SKM-1 (cell line): ENCODE results near the gene CFLAR.
A peak's percentile ranks its signal among the peaks of the same experiment; 100 is the strongest.
"Not testable (repeated sequence)": the region's sequence is repeated elsewhere in the genome, so short reads cannot be mapped to it uniquely, and the experiment has no call there.

Experiments used
- DNase-seq: peaks from one replicate; lab custom pipeline; 2025; ENCODE audit not compliant: unreplicated experiment; lab: John Stamatoyannopoulos, UW

The CFLAR gene

DNA sequence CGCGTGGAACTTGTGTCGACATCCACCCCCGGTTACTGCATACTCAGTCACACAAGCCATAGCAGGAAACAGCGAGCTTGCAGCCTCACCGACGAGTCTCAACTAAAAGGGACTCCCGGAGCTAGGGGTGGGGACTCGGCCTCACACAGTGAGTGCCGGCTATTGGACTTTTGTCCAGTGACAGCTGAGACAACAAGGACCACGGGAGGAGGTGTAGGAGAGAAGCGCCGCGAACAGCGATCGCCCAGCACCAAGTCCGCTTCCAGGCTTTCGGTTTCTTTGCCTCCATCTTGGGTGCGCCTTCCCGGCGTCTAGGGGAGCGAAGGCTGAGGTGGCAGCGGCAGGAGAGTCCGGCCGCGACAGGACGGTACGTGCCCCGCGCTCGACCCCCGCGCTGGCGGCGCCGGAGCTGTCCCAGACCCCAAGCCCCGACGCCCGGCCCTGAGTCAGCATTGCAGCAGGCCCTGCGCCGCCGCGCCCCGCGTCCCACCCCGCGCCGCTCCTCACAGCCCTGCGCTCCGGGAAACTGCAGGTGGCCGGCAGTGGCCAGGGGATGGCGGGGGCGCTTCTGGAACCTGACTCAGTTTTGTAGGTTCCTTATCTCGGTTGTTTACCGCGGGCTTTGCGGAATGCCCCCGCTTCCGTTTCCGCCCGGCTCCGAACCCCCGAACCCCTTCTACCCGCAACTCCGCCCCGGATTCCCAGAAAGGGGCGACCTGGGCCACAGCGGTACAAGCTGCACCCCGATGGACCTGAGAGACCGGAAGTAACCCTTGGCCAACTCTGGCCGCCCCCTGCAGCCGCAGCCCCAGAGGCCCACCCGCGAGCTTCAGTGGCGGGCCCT, at the start of gene CFLAR:
Gene CFLAR (plus strand): TSS at position 50 of the 844 bp plus-strand sequence. CDS start 13,702 bp downstream, outside the sequence.
- DNase-seq, result peak; percentile 31

DNA sequence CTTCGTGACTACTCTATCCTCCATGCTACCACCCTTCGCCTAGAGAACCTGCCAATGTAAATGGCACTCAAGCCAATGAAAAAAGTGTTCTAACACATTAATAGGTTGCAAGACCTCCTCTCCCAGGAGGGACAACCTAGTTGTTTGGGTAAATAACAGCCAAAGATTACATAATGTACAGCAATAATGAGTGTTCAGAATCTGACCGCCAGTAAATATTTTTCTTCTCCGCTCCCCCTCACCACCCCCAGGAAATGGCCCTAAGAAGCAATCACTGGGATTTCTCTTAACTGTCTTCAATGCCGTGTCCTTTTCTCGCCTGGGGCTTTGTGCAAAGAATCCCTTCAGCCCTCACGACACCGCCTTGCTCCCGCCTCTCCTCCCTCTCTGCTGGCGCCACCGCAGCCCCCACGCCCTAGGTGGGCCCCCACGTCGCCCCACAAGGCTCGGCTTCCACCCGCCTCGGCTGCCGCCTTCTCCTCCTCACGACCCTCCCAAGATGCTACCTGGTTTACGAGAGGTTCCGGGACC, 45.0 kb upstream of the CFLAR start:
- DNase-seq, result no peak

DNA sequence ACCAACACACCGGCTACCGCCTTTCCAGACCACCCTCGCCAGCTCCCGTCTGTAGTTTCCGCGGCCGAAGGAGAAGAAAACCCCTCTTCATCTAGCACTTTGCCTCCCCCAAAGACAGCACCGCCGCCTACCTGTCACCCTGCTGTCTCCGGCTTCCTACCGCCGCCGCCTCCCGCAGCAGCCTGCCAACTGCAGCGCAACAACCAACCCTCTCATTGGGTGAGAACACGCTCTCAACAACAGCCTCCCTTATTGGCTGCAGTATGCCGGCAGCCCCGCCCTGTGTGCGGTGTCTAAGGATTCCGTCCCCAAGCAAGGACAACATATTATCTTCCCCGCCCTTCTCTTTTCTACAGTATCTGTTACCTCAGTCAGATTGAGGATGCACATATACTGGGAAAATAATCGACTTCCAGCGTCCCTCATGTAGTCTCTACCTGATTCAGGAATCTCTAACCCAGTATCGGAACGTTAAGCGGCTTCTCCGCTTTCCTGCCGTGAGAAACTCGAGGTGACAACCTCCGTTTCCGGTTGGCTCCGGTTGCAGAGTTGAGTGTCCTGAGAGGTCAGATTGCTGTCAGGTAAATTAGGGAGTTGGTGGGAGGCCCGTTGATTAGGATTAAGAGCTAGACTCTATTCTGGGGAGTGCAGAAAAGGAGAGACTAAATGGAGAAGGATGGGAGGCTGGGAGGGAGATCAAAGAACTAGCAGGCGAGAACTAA, 44.3 kb upstream of the CFLAR start, which contains the start of the genes HYCC2 and NDUFB3:
Gene HYCC2 (minus strand): TSS at position 193 of the 722 bp plus-strand sequence. CDS start 47,662 bp downstream, outside the sequence.
Gene NDUFB3 (plus strand): TSS at position 523 of the 722 bp plus-strand sequence. CDS start 6,882 bp downstream, outside the sequence.
- peak; percentile 88 for DNase-seq

DNA sequence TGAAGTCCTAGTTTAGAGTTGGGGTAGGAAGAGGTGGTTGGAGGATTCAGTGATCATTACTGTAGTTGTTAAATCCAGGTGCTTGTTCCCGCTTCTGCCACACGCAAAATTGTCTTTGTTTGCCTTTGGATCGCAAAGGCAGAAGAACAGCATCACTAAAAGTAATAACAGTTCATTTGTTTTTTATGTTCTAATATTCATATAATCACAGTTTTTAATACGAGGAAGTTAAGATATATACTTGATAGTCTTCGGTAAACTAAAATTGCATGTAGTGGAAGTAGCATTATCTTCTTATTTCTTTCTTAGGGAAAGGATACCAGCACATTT, 43.8 kb upstream of the CFLAR start:
- no peak for DNase-seq

DNA sequence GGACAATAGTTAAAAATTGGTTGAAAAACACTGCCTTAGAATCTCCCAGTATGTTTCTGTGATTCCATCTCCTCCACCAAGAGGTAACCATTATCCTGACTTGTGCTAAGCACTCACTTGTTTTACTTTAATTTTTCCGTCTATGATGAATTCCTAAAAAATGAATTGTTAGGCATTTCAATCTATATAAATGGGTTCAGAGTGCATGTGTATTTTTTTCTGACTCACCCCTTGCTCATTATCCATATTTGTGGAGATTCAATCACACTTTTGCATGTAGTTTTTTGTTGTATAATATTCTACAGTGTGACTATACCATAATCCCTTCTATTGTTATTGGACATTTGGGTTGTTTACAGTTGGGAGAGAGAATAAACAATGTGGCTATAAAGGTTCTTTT, 42.9 kb upstream of the CFLAR start:
- no peak for DNase-seq

DNA sequence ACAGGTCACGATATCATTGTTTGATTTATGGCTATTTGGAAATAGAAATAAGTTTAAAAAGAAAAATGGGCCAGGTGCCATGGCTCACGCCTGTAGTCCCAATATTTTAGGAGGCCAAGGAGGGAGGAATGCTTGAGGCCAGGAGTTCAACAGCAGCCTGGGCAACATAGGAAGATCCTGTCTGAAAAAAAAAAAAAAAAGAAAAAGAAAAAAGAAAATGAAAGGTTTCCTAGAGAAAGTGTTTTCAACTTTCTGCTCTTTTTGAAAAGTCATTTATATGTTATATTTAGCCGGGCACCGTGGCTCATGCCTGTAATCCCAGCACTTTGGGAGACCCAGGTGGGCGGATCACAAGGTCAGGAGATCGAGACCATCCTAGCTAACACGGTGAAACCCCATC, 41.0 kb upstream of the CFLAR start:
- no peak for DNase-seq

DNA sequence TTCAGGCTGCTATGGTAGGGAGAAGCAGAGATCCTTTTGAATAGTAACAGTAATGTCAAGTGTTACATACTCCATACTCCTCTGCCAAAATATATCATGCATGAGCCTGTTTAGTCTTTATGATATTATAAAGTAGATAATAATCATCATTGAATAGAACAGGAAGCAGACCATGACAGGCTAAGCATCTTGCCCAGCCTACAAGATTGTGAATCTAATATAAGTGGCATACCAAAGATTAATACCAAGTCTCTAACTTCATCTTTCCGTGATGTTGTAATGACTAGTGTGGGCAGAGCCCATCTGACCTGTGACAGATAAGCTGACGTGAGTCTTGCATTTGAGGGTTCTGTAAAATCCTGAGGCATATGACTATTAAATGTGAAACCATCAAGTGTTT, 31.1 kb upstream of the CFLAR start:
- no peak for DNase-seq

DNA sequence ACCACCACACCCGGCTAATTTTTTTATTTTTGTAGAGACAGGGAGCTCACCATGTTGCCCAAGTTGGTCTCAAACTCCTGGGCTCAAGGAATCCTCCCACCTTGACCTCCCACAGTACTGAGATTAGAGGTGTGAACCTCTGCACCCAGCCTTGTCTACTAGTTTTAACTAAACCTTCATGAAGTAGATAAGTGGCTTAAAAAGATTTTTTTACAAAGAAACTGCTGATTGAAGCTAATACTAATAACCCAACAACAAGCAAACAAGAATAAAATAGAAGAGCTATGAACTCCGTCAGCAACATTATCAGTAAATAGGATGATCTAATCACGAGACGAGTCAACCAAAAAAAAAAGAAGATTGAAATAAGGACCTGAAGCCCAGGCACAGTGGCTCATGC, 25.4 kb upstream of the CFLAR start:
- no peak for DNase-seq

DNA sequence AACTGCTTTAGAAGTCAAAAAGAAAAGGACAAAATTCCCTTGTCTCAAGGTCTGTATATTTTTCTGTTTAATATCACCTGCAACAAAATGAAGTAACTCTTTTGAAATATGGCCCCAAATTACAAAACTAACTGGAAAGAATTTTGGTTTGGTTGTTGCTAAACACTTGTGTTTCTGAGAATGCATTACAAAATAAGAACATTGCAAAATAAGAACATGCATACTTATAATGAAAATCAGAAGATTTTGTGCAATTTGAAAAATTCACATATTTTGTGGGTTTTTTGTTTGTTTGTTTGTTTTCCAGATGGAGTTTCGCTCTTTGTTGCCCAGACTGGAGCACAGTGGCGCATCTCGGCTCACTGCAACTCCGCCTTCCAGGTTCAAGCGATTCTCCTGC, 22.4 kb upstream of the CFLAR start:
- peak; percentile 55 for DNase-seq

DNA sequence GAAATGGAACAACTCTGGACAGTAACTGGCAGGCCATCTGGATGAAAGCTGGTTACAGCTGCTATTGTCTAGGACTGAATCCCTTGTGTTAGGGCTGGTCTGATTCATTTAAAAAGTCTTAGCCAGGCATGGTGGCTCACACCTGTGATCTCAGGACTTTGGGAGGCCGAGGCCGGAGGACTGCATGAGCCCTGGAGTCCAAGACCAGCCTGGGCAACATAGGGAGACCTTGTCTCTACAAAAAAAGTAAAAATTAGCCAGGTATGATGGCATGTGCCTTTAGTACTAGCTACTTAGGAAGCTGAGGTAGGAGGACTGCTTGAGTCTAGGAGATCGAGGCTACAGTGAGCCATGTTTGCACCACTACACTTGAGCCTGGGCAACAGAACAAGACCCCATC, 15.5 kb upstream of the CFLAR start:
- no peak for DNase-seq

DNA sequence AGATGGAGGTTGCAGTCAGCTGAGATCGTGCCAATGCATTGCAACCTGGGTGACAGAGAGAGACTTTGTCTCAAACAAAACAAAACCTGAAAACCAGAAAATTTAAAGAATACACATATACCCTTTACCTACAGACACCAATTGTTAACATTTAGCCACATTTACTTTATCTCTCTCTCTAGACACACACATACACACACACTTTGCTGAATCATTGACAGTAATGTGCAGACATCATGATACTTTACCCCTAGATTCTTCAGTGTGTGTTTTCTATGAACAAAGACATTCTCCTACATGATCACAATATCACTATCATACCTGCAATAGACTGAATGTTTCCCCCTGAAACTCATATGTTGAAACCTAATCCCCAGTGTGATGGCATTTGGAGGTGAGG, 10.2 kb upstream of the CFLAR start:
- no peak for DNase-seq

DNA sequence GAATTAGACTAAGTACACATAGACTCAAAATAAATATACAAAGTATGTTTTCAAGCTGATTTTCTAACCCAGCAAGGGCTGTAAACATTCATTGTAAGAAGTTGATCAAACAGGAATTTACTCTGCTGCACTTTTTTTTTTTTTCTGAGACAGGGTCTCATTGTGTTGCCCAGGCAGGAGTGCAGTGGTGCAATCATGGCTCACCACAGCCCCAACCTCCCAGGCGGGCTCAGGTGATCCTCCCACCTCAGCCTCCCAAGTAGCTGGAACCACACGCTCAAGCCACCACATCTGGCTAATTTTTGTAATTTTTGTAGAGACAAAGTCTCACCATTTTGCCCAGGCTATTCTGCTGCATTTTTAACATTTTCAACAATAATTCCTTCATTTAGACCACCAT, 8.3 kb upstream of the CFLAR start:
- no peak for DNase-seq

DNA sequence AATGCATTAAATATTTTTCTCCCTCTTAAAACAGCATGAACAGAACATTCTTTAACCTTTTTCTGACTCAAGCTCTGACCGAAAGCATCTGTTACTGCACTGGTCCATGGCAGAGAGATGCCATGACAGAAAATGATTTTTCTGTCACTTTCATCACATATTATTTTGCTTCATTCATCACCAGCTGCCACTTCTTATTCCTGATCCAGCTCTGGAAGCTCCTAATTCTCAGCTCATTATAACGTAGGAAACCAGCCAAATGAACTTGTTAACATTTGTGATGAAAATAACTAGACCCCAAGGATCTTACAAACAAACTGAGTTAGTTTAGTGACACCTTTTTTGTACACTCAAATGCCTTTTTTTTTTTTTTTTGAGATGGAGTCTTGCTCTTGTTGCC, 7.6 kb upstream of the CFLAR start:
- no peak for DNase-seq

DNA sequence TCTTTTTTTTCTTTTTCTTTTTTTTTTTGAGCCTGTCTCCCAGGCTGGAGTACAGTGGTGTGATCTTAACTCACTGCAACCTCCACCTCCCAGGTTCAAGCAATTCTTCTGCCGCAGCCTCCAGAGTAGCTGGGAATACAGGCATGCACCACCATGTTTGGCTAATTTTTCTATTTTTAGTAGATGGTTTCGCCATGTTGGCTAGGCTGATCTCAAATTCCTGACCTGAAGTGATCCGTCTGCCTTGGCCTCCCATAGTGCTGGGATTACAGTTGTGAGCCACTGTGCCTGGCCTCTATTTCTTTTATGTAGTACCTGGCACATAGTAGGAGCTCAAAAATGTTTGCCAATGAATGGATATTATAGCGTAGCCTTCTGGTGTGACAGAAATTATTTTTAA, 6.8 kb upstream of the CFLAR start:
- DNase-seq, result no peak

DNA sequence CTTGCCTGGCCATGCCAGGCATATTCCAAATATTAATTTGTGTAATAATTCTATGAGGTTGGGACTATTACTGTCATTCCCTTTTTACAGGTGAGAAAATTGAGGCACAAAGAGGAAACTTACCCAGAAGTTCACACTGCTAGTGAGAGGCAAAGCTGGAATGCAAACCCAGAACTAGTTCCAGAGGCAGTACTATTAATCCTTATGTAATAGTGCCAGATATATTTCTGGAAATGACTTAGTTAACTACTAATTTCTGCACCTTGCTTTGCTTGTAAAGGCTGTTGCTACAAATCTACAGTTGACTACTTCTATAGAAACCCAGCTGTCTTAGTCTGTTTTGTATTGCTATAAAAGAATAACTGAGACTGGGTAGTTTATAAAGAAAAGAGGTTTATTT, 5.3 kb upstream of the CFLAR start:
- DNase-seq, result no peak

DNA sequence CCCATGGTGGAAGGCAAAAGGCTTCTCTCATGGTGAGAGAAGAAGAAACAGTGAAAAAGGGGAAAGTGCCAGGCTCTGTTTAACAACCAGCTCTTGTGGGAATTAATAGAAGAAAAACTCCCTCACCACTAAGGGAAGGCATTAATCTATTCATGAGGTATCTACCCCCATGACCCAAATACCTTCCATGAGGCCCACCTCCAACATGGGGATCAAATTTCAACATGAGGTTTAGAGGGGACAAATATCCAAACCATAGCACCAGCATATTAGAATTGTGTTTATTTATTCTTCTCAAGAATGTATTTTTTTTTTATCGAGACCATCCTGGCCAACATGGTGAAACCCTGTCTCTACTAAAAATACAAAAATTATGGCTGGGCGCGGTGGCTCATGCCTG, 4.9 kb upstream of the CFLAR start:
- DNase-seq, result no peak

DNA sequence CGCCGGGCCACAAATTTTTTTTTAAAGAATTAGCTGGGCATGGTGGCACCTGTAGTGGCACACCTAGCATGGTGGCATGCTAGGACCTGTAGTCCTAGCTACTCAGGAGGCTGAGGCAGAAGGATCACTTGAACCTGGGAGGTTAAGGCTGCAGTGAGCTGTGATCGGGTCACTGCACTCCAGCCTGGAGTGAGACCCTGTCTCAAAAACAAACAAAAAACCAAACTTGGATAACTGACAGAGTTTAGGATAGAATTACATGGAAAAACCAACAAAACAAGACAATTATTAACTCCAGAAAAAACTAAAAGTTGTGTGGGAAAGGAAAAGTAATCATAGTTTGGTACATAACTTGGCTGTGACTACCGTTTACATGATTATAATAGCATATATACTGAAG, 1.6 kb upstream of the CFLAR start:
- no peak for DNase-seq

DNA sequence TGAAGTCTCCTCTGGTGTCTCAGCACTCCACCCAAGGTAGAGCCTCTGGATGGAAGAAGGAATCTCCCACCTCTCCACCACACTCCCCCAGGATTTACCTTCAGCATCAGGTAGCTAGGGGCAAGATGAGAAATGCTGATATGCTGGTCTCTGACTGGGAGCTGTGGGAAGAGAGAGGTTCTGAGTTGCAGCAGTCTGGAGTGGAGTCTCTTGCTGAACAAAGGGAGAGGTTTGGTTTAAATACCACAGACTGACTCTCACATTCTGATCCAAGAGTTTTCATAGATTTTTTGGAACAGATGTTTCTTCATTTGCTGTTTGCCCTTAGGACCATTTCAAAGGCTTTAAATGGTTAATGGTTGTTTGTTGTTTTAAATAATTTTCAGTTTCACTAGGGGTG, 1.1 kb upstream of the CFLAR start:
- no peak for DNase-seq

DNA sequence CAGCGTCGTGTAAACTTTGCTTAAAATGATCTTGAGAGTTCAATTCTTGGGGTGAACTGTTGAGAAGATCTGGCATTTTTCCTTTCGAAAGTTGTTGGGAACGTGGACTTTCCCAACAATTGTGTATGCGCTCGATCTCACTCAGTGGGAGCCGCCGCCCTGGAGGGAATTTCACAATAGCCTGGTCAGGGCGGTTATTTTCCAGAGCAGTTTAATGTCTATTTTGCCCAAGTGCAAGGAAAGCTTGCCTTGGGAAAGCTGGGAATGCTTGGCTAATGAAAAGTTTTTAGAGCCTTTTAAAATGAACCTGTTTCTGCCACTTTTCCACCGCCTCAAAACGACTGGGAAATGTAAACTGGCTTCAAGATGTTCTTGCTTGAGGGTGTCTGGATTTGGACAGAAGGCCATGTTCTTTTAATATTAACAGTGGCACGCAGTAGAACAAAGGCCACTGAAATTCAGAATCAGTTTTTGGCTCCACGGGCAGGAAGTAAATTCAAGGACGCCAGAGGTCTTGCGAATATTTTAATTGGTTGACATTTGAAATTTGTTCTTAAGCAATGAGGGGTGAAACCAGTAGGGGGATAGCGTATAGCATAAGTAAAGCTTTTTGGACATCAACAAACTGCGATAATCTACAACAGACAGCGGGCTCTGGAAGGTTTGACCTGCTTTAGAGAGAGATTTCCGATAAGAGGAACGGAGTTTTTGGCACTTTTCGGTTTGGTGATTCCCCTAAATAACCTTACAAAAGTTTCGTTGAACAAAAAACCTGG, 1.2 kb downstream of the CFLAR start:
- peak; percentile 36 for DNase-seq

DNA sequence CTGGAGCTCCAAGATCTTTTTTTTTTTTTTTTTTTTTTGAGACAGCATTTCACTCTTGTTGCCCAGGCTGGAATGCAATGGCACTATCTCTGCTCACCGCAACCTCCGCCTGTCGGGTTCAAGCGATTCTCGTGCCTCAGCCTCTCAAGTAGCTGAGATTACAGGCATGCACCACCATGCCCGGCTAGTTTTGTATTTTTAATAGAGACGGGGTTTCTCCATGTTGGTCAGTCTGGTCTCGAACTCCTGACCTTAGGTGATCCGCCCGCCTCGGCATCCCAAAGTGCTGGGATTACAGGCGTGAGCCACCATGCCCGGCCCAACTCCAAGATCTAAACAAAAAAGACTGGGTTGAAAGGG, 1.8 kb downstream of the CFLAR start:
- DNase-seq, result not testable (repeated sequence)
